ENCODE measurements around the gene TMEM147.

TMEM147 gene

GRCh38 chr19:35565016-35565856 is 19.8 kb downstream of the TMEM147 start:
- Histone ChIP-seq H3K9ac (ENCODE audit: low read length) (no peak overlapping the region), H3K4me3 (ENCODE audit: low read depth, low read length) (no peak overlapping the region), H3K36me3 (ENCODE audit: control insufficient read depth, insufficient read depth, low read length) (no peaks in the 10 kb centered on the region), H3K27me3 (ENCODE audit: control insufficient read depth, insufficient read depth, low read length) (peaks cover 22% of the 10 kb centered on the region), H3K9me3 (ENCODE audit: control insufficient read depth, insufficient read depth, low read depth, low read length) (no peaks in the 10 kb centered on the region), H3K4me1 (ENCODE audit: control insufficient read depth, insufficient read depth, low read length) (no peaks in the 10 kb centered on the region), H3K27ac (ENCODE audit: low read depth, low read length) (no peak overlapping the region)

GRCh38 chr19:35566738-35567137 is 21.3 kb downstream of the TMEM147 start:
- peaks cover 8% of the 10 kb centered on the region; the same call in 1 of the 2 replicates for H3K27me3 ChIP-seq (ENCODE audit: control insufficient read depth, insufficient read depth, low read length)
- no peak overlapping the region for H3K27ac ChIP-seq (ENCODE audit: low read depth, low read length)
- no peaks in the 10 kb centered on the region for H3K36me3 ChIP-seq (ENCODE audit: control insufficient read depth, insufficient read depth, low read length)
- H3K4me1 ChIP-seq (ENCODE audit: control insufficient read depth, insufficient read depth, low read length) = no peaks in the 10 kb centered on the region
- no peak overlapping the region for H3K9ac ChIP-seq (ENCODE audit: low read length)
- H3K4me3 ChIP-seq (ENCODE audit: low read depth, low read length) = no peak overlapping the region
- no peaks in the 10 kb centered on the region for H3K9me3 ChIP-seq (ENCODE audit: control insufficient read depth, insufficient read depth, low read depth, low read length)

GRCh38 chr19:35569281-35569781 is 23.9 kb downstream of the TMEM147 start:
- no peak overlapping the region for H3K9ac ChIP-seq (ENCODE audit: low read length)
- H3K27me3 ChIP-seq (ENCODE audit: control insufficient read depth, insufficient read depth, low read length) = no peaks in the 10 kb centered on the region; the same call in 1 of the 2 replicates
- no peaks in the 10 kb centered on the region for H3K4me1 ChIP-seq (ENCODE audit: control insufficient read depth, insufficient read depth, low read length)
- no peak overlapping the region for H3K27ac ChIP-seq (ENCODE audit: low read depth, low read length)
- H3K36me3 ChIP-seq (ENCODE audit: control insufficient read depth, insufficient read depth, low read length) = no peaks in the 10 kb centered on the region
- no peaks in the 10 kb centered on the region for H3K9me3 ChIP-seq (ENCODE audit: control insufficient read depth, insufficient read depth, low read depth, low read length)
- H3K4me3 ChIP-seq (ENCODE audit: low read depth, low read length) = no peak overlapping the region

GRCh38 chr19:35571406-35571965 is 26.1 kb downstream of the TMEM147 start:
- Histone ChIP-seq H3K4me1 (ENCODE audit: control insufficient read depth, insufficient read depth, low read length) (no peaks in the 10 kb centered on the region), H3K9ac (ENCODE audit: low read length) (no peak overlapping the region), H3K9me3 (ENCODE audit: control insufficient read depth, insufficient read depth, low read depth, low read length) (peaks cover 14% of the 10 kb centered on the region), H3K36me3 (ENCODE audit: control insufficient read depth, insufficient read depth, low read length) (no peaks in the 10 kb centered on the region), H3K27me3 (ENCODE audit: control insufficient read depth, insufficient read depth, low read length) (no peaks in the 10 kb centered on the region; the same call in 1 of the 2 replicates), H3K4me3 (ENCODE audit: low read depth, low read length) (no peak overlapping the region), H3K27ac (ENCODE audit: low read depth, low read length) (no peak overlapping the region)

- H3K4me1 ChIP-seq (ENCODE audit: control insufficient read depth, insufficient read depth, low read length) = no peaks in the 10 kb centered on the region
- H3K9me3 ChIP-seq (ENCODE audit: control insufficient read depth, insufficient read depth, low read depth, low read length) = peaks cover 34% of the 10 kb centered on the region
- H3K36me3 ChIP-seq (ENCODE audit: control insufficient read depth, insufficient read depth, low read length) = no peaks in the 10 kb centered on the region
- no peaks in the 10 kb centered on the region for H3K27me3 ChIP-seq (ENCODE audit: control insufficient read depth, insufficient read depth, low read length)
- no peak overlapping the region for H3K27ac ChIP-seq (ENCODE audit: low read depth, low read length)
- no peak overlapping the region for H3K9ac ChIP-seq (ENCODE audit: low read length)
- H3K4me3 ChIP-seq (ENCODE audit: low read depth, low read length) = no peak overlapping the region
These were observed 32.5 kb downstream of the TMEM147 start for GRCh38 chr19:35577918-35578317.

- Histone ChIP-seq H3K36me3 (ENCODE audit: control insufficient read depth, insufficient read depth, low read length) (no peaks in the 10 kb centered on the region), H3K9ac (ENCODE audit: low read length) (no peak overlapping the region), H3K4me3 (ENCODE audit: low read depth, low read length) (no peak overlapping the region), H3K4me1 (ENCODE audit: control insufficient read depth, insufficient read depth, low read length) (no peaks in the 10 kb centered on the region), H3K27me3 (ENCODE audit: control insufficient read depth, insufficient read depth, low read length) (peaks cover 2% of the 10 kb centered on the region; the same call in 1 of the 2 replicates), H3K9me3 (ENCODE audit: control insufficient read depth, insufficient read depth, low read depth, low read length) (peaks cover 34% of the 10 kb centered on the region), H3K27ac (ENCODE audit: low read depth, low read length) (no peak overlapping the region)
These were observed 33.3 kb downstream of the TMEM147 start for GRCh38 chr19:35578707-35579106.

GRCh38 chr19:35582760-35583159 is 37.3 kb downstream of the TMEM147 start:
- Histone ChIP-seq H3K4me3 (ENCODE audit: low read depth, low read length) (no peak overlapping the region), H3K4me1 (ENCODE audit: control insufficient read depth, insufficient read depth, low read length) (no peaks in the 10 kb centered on the region), H3K27me3 (ENCODE audit: control insufficient read depth, insufficient read depth, low read length) (peaks cover 25% of the 10 kb centered on the region), H3K9ac (ENCODE audit: low read length) (no peak overlapping the region), H3K27ac (ENCODE audit: low read depth, low read length) (no peak overlapping the region), H3K9me3 (ENCODE audit: control insufficient read depth, insufficient read depth, low read depth, low read length) (0 out of 2 replicates have a peak, but pooled peaks cover 8% of the 10 kb centered on the region), H3K36me3 (ENCODE audit: control insufficient read depth, insufficient read depth, low read length) (no peaks in the 10 kb centered on the region)

- Histone ChIP-seq H3K4me3 (ENCODE audit: low read depth, low read length) (no peak within 1 kb of the TSS), H3K36me3 (ENCODE audit: control insufficient read depth, insufficient read depth, low read length) (no peaks in the 10 kb centered on the region), H3K27me3 (ENCODE audit: control insufficient read depth, insufficient read depth, low read length) (peaks cover 26% of the 10 kb centered on the region), H3K27ac (ENCODE audit: low read depth, low read length) (no peak within 1 kb of the TSS), H3K9me3 (ENCODE audit: control insufficient read depth, insufficient read depth, low read depth, low read length) (no peaks in the 10 kb centered on the region), H3K4me1 (ENCODE audit: control insufficient read depth, insufficient read depth, low read length) (no peaks in the 10 kb centered on the region), H3K9ac (ENCODE audit: low read length) (no peak within 1 kb of the TSS)
These were observed 40.4 kb downstream of the TMEM147 start, which contains the start of gene PMIS2 for GRCh38 chr19:35585848-35586247. PMIS2 (plus strand) TSS chr19:35586173; CDS start chr19:35586260, 87 bp downstream.

GRCh38 chr19:35587321-35587720 is 41.9 kb downstream of the TMEM147 start:
- no peaks in the 10 kb centered on the region for H3K4me1 ChIP-seq (ENCODE audit: control insufficient read depth, insufficient read depth, low read length)
- H3K4me3 ChIP-seq (ENCODE audit: low read depth, low read length) = no peak overlapping the region
- peaks cover 26% of the 10 kb centered on the region for H3K27me3 ChIP-seq (ENCODE audit: control insufficient read depth, insufficient read depth, low read length)
- H3K27ac ChIP-seq (ENCODE audit: low read depth, low read length) = no peak overlapping the region
- H3K9me3 ChIP-seq (ENCODE audit: control insufficient read depth, insufficient read depth, low read depth, low read length) = no peaks in the 10 kb centered on the region
- H3K9ac ChIP-seq (ENCODE audit: low read length) = no peak overlapping the region
- no peaks in the 10 kb centered on the region for H3K36me3 ChIP-seq (ENCODE audit: control insufficient read depth, insufficient read depth, low read length)

GRCh38 chr19:35590875-35591274 is 45.4 kb downstream of the TMEM147 start:
- H3K9me3 ChIP-seq (ENCODE audit: control insufficient read depth, insufficient read depth, low read depth, low read length) = no peaks in the 10 kb centered on the region

GRCh38 chr19:35592226-35592625 is 46.8 kb downstream of the TMEM147 start:
- H3K9ac ChIP-seq (ENCODE audit: low read length) = no peak overlapping the region
- no peaks in the 10 kb centered on the region for H3K9me3 ChIP-seq (ENCODE audit: control insufficient read depth, insufficient read depth, low read depth, low read length)
- no peaks in the 10 kb centered on the region for H3K36me3 ChIP-seq (ENCODE audit: control insufficient read depth, insufficient read depth, low read length)
- H3K4me1 ChIP-seq (ENCODE audit: control insufficient read depth, insufficient read depth, low read length) = no peaks in the 10 kb centered on the region
- H3K27ac ChIP-seq (ENCODE audit: low read depth, low read length) = no peak overlapping the region
- H3K27me3 ChIP-seq (ENCODE audit: control insufficient read depth, insufficient read depth, low read length) = peaks cover 5% of the 10 kb centered on the region; the same call in 1 of the 2 replicates
- no peak overlapping the region for H3K4me3 ChIP-seq (ENCODE audit: low read depth, low read length)

More at GRCh38 chr19:35590875-35591274, 45.4 kb downstream of the TMEM147 start:
- H3K27ac ChIP-seq (ENCODE audit: low read depth, low read length) = no peak overlapping the region
- H3K4me3 ChIP-seq (ENCODE audit: low read depth, low read length) = no peak overlapping the region
- no peak overlapping the region for H3K9ac ChIP-seq (ENCODE audit: low read length)
- H3K36me3 ChIP-seq (ENCODE audit: control insufficient read depth, insufficient read depth, low read length) = no peaks in the 10 kb centered on the region
- no peaks in the 10 kb centered on the region for H3K4me1 ChIP-seq (ENCODE audit: control insufficient read depth, insufficient read depth, low read length)
- H3K27me3 ChIP-seq (ENCODE audit: control insufficient read depth, insufficient read depth, low read length) = peaks cover 9% of the 10 kb centered on the region
